Stimulated activated CD4-positive, alpha-beta T cell treated with anti-CD3 and anti-CD28 coated beads, Interleukin-15, amount 100 ng/mL, for 1 hour (primary cell): ENCODE data around the gene HOXA5.

Experiments used
- DNase-seq, 2 donors: peaks; one replicate each; pipeline ENCODE4 v3.0.0-alpha.2; 2020; ENCODE audit warnings: low read depth in 1 of 2, low spot score in 1 of 2

Gene HOXA5

DNA sequence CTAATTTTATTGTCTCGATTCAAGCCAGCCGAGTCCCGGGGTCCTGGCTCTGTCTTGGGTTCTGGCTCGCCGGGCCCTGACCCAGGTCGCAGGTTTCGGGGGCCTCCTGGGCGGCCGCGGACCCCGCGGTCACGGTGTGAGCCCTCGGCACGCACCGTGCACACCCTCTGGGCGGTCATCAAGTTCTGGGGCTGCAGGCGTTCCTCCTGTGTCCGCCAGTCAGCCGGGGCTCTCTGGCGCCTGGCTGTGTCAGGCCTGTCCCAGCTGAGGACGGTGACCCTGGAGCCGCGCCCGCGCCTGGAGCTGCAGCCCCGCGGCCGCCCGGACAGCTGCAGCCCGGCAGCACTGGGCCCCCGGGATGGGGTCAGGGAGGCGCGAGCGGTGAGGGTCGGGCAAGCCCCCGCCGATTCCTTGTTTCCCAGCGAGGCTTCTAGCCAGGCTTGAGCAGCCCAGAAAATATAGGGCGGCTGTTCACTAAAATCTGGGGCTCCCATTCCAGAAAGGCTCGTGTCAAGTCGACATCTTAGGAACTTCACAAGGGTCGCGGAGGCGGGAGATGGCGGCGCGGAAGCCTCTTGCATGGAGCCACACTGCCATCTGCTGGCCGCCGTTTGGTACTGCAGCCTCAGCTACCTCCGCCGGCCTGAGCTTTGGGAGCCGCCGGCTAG is 17.2 kb upstream of the HOXA5 start:
- peak; percentile 67 to 83 for DNase-seq

DNA sequence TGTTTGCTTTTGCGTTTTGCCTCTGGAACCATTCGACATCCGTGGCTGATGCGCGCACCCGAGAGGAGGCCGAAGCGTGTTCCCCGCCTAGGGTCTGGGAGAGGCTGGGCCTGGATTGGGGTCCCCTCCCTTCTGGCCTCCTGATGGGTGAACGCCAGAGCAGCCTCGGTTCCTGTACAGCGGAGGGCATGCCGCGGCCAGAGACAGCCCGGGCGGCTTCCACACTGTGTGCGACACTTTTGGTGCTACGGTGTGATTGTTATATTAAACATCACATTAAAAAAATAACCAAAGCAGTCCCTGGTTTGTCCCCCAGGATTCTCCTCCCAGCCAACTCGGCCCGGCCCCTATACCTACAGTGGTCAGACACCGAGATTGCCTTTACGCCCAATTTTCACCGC is 16.7 kb upstream of the HOXA5 start:
- no peak for DNase-seq

GRCh38 chr7:27159266-27160144 is 16.0 kb upstream of the HOXA5 start:
- DNase-seq = no peak

DNA sequence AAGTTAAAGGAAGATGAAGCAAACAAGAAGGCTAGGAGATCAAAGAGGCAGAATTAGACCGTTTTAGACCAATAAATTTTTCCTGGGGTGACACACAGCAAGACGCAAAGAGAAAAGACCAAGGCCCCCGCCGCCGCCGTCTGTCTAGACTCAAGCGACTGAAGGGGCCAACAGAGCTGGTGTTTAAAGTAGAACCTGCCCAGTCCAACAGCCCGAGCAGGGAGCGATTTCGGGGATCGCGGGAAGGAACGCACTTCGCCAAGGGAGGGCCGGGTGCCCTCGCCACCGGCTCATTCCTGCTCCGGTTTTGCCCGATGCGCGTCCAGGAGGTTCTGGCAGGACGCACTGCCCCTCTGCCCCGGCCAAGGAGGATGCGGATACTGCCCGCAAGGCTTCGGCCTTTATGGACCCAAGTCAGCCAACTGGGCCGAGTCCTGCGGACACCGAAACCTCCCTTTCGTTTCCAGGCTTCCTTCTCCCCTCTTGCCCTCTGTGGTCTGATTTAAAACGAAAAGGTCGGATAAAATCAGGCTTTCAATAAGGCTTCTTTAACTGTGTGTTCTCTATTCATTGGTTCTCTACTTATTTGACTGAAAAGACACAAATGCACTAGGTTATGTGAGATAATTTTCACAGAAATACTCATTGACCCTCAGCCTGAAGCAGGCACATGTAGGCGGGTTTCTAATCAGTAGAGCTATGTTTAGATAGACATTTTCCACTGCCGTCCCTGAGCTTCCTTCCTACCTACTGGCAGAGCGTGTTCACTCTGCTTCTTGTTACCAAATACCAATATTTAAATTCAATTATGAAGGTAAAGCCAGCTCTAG is 15.2 kb upstream of the HOXA5 start:
- no peak for DNase-seq

DNA sequence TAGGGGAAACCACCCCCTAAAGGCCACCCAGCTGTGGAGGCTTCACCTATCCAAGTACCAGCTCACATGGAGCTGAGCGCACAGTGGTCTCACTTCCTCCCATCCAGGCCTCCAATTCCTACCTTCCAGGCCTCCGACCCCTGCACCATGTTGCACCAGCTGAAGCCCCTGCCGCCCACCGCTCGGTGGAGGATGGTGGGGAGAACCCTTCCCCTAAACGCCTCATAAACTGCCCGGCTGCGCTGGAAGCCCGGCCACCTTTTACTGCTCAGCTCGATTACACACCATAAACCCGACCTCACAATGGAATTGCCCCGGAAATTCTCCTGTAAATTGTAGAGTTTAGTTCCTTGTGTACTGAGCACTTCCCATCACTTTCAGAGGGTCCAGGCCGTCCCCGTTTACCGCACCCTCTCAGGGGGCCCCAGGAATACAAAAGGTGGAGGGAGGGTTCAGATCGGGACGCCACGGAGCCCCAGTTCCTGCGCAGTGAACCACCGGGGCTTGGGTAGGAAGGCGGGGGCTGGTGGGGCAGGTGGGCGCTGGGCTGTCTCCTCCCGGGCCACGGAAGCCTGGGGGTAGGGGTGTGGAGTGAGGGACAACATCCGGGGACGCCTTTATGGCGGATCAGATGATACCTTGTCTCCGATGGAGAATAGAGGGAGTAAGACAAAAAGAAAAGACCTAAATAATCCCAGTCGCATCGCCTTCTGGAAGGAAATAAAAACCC is 14.4 kb upstream of the HOXA5 start:
- no peak for DNase-seq

DNA sequence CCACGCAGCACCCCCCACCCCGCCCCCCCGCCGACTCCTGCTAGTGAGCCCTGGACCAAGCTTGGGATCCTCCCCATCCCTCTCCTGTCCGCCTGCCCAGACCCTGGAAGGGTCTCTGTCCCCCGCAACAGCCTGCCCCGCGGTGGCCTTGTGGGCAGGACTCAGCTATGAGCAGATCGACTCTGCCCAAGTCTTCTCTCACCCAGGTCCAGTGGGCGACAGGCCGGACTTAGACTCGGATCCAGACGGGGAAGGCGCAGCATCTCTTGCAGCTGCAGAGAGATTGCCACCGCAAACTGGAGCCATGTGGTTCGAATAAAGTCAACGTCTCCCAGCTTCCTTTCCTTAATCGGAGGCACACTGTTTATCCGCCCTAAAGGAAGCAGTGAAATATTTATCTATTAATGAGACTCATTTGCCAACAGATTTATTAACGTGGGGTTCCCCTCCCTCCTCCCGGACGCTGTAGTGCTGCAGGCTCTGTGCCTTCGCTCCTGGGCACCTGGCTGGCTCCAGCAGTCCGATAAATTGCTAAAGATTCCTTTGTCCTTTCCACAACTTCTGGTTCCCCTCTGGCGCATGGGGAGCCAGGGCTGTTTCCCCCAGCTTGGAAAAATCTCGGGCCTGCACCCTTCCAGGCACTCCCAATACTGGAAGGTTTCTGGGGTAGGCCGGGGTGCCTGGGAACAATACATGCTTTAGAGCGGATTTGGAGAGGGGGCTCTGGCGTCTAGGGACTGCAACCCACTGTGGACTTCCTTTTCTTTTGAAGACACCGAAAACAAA is 13.6 kb upstream of the HOXA5 start:
- no peak for DNase-seq

GRCh38 chr7:27156508-27156898 is 13.0 kb upstream of the HOXA5 start, which contains the start of gene HOXA7:
HOXA7 (minus strand) TSS chr7:27156675; CDS start chr7:27156545, 130 bp downstream.
- no peak for DNase-seq

DNA sequence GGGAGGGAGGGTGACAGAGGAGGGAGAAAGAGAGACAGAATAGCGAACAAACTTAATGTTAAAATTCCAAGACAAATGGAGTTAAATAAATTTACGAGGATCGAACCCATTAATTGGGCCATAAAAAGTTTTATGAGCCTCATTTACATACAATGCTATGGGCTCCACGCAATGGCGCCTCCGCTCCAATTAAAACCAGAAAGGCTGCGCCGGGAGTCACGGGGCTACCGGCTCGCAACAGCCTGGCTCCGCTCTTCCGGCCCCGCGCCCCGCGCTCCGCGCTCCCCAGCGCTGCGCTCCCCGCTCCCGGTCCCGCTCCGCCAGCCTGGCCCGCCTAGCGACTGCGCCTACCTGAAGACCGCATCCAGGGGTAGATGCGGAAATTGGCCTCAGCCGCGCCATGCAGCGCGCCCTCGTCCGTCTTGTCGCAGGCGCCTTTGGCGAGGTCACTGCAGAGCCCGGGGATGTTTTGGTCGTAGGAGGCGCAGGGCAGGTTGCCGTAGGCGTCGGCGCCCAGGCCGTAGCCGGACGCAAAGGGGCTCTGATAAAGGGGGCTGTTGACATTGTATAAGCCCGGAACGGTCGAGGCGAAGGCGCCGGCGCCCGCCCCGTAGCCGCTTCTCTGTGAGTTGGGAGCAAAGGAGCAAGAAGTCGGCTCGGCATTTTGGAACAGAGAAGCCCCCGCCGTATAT is 12.5 kb upstream of the HOXA5 start:
- no peak for DNase-seq

- DNase-seq = no peak
Measured at GRCh38 chr7:27154901-27155815, 11.7 kb upstream of the HOXA5 start.

DNA sequence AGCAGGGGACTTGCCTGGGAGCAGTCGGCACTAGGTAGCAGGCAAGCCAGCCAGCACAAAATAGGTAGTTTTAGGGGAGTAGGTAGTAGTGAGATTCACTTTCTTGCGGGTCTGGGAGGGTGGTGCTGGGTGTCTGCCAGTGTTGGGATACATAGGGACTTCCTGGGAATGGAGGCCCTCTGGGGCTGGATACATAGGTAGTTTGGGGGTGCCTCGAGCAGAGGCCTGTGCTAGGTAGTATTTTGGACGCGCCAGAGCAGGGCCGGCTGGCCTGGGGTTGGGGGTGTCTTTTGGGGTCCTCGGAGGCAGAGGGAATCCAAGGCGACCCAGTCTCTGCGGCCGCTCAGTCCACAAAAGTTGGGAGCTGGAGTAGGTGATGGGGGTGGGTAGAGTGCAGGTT is 10.9 kb upstream of the HOXA5 start:
- DNase-seq = no peak

GRCh38 chr7:27153526-27153925 is 10.0 kb upstream of the HOXA5 start:
- DNase-seq = no peak

DNA sequence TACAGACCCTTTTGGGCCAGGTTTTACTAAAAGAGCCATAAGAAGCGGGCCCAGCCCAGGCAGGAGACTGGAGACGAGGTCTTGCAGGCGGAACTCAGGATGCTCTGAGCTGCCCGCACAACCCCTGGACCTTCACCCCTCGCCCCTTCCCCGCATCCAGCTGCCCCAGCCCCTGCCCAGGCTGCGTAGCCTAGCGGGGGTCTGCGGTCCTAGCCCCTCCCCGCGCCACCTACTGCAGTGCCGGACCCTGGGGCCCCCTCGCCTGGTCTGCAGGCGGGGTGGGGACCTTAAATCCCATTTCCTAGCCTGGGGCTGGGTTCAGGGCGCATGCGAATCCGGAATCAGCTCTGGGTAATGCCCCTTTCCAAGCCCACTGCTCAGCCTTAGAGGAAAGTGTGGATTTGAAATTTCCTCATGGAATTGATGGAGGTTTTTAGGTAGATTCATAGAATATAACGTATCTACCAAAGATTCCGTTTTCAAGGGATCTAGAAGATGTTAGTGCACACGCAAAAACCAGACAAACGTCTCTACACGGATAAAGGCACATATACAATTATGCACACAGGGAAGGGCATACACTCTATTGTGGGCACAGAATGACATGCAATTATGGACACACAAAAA is 9.4 kb upstream of the HOXA5 start:
- no peak for DNase-seq

DNA sequence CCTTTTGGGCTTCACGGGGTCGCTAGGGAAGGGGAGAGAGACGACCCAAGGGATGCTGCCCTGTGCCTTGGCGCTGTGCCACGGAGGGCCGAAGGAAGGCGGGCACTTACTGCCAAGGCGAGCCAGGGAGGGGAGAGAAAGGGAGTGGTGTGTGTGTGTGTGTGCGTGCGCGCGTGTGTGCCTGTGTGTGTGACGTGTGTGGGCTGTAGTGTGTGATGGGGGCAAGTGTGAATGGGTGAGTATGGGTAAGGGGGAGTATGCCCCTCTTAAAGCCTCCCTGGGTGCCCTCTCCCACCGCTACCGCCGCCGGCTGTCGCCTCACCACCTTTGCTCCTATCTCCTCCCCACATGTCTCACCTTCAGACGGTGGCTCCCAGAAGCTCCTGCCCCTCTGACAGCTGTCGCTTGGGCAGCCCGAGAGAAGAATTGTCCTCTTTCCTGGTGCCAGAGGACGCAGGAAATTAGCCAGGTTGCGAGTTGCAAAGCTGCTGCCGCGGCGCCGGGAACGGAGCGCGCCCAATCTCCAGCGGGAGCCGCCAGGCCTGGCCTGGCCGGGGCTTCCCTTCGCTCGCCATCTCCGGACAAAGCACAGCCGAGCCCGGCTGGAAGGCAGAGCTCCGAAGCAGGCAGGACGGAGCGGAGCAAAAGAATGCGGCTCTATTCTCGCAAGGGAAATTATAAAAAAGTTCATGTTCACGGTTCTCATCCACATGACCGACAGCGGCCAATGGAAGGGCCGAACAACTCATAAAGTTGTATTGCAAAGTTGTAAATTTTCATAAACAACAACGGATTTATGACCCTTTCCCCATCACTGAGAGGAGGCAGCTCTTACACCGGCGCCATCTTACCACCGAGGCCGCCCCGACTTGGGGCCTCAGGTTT is 8.7 kb upstream of the HOXA5 start, which contains the start of gene HOXA3:
Gene HOXA3 (minus strand): TSS at position 653 of the 885 bp plus-strand sequence. CDS start 41,943 bp downstream, outside the sequence.
- no peak for DNase-seq

GRCh38 chr7:27151341-27151930 is 8.0 kb upstream of the HOXA5 start:
- DNase-seq = no peak

DNA sequence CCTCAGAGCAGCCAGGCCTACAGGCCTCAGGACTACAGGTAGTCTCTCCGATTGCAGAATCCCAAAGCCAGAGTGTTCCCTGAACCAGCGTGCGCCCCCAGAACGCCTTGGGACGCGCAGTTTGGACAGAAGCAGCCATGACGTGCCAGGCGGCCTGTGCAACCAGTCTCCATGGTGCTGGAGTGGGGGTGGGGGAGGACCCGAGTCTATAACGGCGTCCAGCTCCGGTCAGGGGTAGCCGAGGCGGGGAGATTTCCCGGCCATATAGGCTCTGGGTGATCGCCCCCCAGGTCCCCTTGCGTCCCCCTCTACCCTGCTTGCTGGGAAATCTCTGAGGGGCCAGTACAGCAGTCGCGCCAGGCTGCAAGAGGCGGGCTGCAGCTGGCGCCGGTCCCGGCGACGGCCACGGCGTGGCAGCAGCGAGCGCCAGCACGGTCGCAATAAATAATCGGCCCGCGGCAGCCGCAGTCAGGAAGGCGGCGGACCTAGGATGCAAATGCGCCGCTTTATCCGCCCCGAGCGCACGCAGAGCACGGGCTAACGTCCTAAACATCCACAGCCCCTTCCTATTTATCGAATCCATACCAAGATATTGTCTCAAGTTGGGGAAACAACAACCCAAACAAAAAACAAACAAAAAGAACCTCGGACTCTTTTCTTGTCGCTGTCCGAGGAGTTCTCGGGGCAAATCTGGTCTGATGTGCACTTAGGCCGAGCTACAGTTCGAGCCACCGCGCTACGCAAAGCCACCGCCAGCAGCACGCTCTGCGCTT is 7.3 kb upstream of the HOXA5 start:
- DNase-seq = peak; percentile 39 to 60
